ENCODE results near the gene TRPC6. TPM values are rescaled to one million over a fixed set of nuclear protein-coding genes. Genes with fewer than 3 reads are reported as not detected.

TRPC6 gene
- total RNA-seq, 2 donors from 2014 or later = 0.28 to 0.93 TPM

- Histone ChIP-seq H3K9me3 (no peaks in the 10 kb centered on the region), H3K36me3 (no peaks in the 10 kb centered on the region), H3K27me3 (no peaks in the 10 kb centered on the region), H3K4me3 (no peak overlapping the region), H3K27ac (no peak overlapping the region), H3K4me1 (no peaks in the 10 kb centered on the region)
- no peak for TF ChIP-seq CTCF (IDR thresholded peaks at IDR 0.05)
- no peak for DNase-seq (ENCODE audit: low spot score)
Observed at GRCh38 chr11:101477926-101478325, 105.9 kb downstream of the TRPC6 start.

- H3K27me3 ChIP-seq = no peaks in the 10 kb centered on the region
- no peaks in the 10 kb centered on the region for H3K4me1 ChIP-seq
- no peaks in the 10 kb centered on the region for H3K9me3 ChIP-seq
- H3K36me3 ChIP-seq = no peaks in the 10 kb centered on the region
- no peak overlapping the region for H3K27ac ChIP-seq
- no peak overlapping the region for H3K4me3 ChIP-seq
- TF ChIP-seq CTCF (IDR thresholded peaks at IDR 0.05) = no peak
- no peak for DNase-seq (ENCODE audit: low spot score)
Observed at GRCh38 chr11:101476191-101476590, 107.6 kb downstream of the TRPC6 start.

- no peak for DNase-seq (ENCODE audit: low spot score)
- no peak overlapping the region for H3K4me3 ChIP-seq
- H3K9me3 ChIP-seq = no peaks in the 10 kb centered on the region
- H3K27me3 ChIP-seq = no peaks in the 10 kb centered on the region
- no peaks in the 10 kb centered on the region for H3K36me3 ChIP-seq
- no peak for TF ChIP-seq CTCF (IDR thresholded peaks at IDR 0.05)
- no peak overlapping the region for H3K27ac ChIP-seq
- no peaks in the 10 kb centered on the region for H3K4me1 ChIP-seq
Observed at GRCh38 chr11:101475699-101476098, 108.1 kb downstream of the TRPC6 start.

GRCh38 chr11:101474666-101475065 lies 109.1 kb downstream of the TRPC6 start:
- H3K9me3 ChIP-seq = no peaks in the 10 kb centered on the region
- H3K4me3 ChIP-seq = no peak overlapping the region
- H3K36me3 ChIP-seq = no peaks in the 10 kb centered on the region
- H3K27me3 ChIP-seq = no peaks in the 10 kb centered on the region
- no peak for TF ChIP-seq CTCF (IDR thresholded peaks at IDR 0.05)
- DNase-seq (ENCODE audit: low spot score) = no peak
- H3K4me1 ChIP-seq = no peaks in the 10 kb centered on the region
- no peak overlapping the region for H3K27ac ChIP-seq

- H3K4me3 ChIP-seq = no peak overlapping the region
- H3K9me3 ChIP-seq = no peaks in the 10 kb centered on the region
- H3K27me3 ChIP-seq = no peaks in the 10 kb centered on the region
- no peak overlapping the region for H3K27ac ChIP-seq
- DNase-seq (ENCODE audit: low spot score) = no peak
- no peaks in the 10 kb centered on the region for H3K36me3 ChIP-seq
- no peak for TF ChIP-seq CTCF (IDR thresholded peaks at IDR 0.05)
- no peaks in the 10 kb centered on the region for H3K4me1 ChIP-seq
Observed at GRCh38 chr11:101470881-101471520, 112.8 kb downstream of the TRPC6 start.

GRCh38 chr11:101470419-101470818 lies 113.4 kb downstream of the TRPC6 start:
- H3K27ac ChIP-seq = no peak overlapping the region
- no peak for DNase-seq (ENCODE audit: low spot score)
- H3K4me3 ChIP-seq = no peak overlapping the region
- H3K27me3 ChIP-seq = no peaks in the 10 kb centered on the region
- no peaks in the 10 kb centered on the region for H3K9me3 ChIP-seq
- no peaks in the 10 kb centered on the region for H3K36me3 ChIP-seq
- no peaks in the 10 kb centered on the region for H3K4me1 ChIP-seq
- TF ChIP-seq CTCF (IDR thresholded peaks at IDR 0.05) = no peak

Measured in right atrium auricular region (tissue), 2 donors.